ENCODE results near the gene R3HDML. TPM values are rescaled to one million over a fixed set of nuclear protein-coding genes. Genes with fewer than 3 reads are reported as not detected.

The R3HDML gene
- total and polyA plus RNA-seq, 2 of the 13 experiments (the other 11 are each of a cell fraction or from before 2014, with no cell fraction given): not detected

GRCh38 chr20:44370639-44371218 lies 33.9 kb downstream of the R3HDML start (continued):
- TF ChIP-seq SKIL (CRISPR knock-in tag; IDR thresholded peaks at IDR 0.05; ENCODE audit: borderline replicate concordance) (peak; percentile 99), MYC (CRISPR knock-in tag; IDR thresholded peaks at IDR 0.05; ENCODE audit: borderline replicate concordance) (peak; percentile 71; the same call in 1 of the 2 replicates), KDM5B (CRISPR knock-in tag; IDR thresholded peaks at IDR 0.05; ENCODE audit: borderline replicate concordance) (peak; percentile 16; the same call in 1 of the 2 replicates), RFXANK (CRISPR knock-in tag; IDR thresholded peaks at IDR 0.05) (peak; percentile 84; the same call in 1 of the 2 replicates), MXD4 (CRISPR knock-in tag; IDR thresholded peaks at IDR 0.05) (peak; percentile 92; the same call in 1 of the 2 replicates), ZNF44 (CRISPR knock-in tag; IDR thresholded peaks at IDR 0.05) (no peak), JARID2 (CRISPR knock-in tag; IDR thresholded peaks at IDR 0.05; ENCODE audit: insufficient replicate concordance) (peak; percentile 43), ZNF18 (CRISPR knock-in tag; IDR thresholded peaks at IDR 0.05; ENCODE audit: insufficient replicate concordance) (no peak), ZBTB49 (CRISPR knock-in tag; IDR thresholded peaks at IDR 0.05; ENCODE audit: borderline replicate concordance) (no peak), NR2F1 (CRISPR knock-in tag; IDR thresholded peaks at IDR 0.05) (no peak), CENPX (CRISPR knock-in tag; IDR thresholded peaks at IDR 0.05) (no peak), ZNF652 (CRISPR knock-in tag; IDR thresholded peaks at IDR 0.05; ENCODE audit: borderline replicate concordance, low read depth) (peak; percentile 51), ATF7 (IDR thresholded peaks at IDR 0.05) (no peak), ATF7 (CRISPR knock-in tag; IDR thresholded peaks at IDR 0.05) (0 out of 2 replicates have a peak, but pooled peaks have one; percentile 58), GZF1 (CRISPR knock-in tag; IDR thresholded peaks at IDR 0.05) (no peak), EEA1 (CRISPR knock-in tag; IDR thresholded peaks at IDR 0.05; ENCODE audit: borderline replicate concordance) (no peak; the same call in 1 of the 2 replicates), NONO (IDR thresholded peaks at IDR 0.05) (no peak), NONO (CRISPR knock-in tag; conservative IDR thresholded peaks at IDR 0.05) (peak; percentile 87)
- TF ChIP-seq, protein P1, sequence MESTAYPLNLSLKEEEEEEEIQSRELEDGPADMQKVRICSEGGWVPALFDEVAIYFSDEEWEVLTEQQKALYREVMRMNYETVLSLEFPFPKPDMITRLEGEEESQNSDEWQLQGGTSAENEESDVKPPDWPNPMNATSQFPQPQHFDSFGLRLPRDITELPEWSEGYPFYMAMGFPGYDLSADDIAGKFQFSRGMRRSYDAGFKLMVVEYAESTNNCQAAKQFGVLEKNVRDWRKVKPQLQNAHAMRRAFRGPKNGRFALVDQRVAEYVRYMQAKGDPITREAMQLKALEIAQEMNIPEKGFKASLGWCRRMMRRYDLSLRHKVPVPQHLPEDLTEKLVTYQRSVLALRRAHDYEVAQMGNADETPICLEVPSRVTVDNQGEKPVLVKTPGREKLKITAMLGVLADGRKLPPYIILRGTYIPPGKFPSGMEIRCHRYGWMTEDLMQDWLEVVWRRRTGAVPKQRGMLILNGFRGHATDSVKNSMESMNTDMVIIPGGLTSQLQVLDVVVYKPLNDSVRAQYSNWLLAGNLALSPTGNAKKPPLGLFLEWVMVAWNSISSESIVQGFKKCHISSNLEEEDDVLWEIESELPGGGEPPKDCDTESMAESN (CRISPR knock-in tag; conservative IDR thresholded peaks at IDR 0.05): peak; percentile 42; the same call in 1 of the 2 replicates
- TF ChIP-seq, protein P2, sequence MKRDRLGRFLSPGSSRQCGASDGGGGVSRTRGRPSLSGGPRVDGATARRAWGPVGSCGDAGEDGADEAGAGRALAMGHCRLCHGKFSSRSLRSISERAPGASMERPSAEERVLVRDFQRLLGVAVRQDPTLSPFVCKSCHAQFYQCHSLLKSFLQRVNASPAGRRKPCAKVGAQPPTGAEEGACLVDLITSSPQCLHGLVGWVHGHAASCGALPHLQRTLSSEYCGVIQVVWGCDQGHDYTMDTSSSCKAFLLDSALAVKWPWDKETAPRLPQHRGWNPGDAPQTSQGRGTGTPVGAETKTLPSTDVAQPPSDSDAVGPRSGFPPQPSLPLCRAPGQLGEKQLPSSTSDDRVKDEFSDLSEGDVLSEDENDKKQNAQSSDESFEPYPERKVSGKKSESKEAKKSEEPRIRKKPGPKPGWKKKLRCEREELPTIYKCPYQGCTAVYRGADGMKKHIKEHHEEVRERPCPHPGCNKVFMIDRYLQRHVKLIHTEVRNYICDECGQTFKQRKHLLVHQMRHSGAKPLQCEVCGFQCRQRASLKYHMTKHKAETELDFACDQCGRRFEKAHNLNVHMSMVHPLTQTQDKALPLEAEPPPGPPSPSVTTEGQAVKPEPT (CRISPR knock-in tag; IDR thresholded peaks at IDR 0.05; ENCODE audit: low read depth): no peak; the same call in 1 of the 2 replicates

Measured in HepG2 (cell line).